Activated CD8-positive, alpha-beta T cell treated with anti-CD3 and anti-CD28 coated beads, Interleukin-2, amount 10 ng/mL, durations not matched to agents 7 days and 5 days (primary cell): ENCODE data around the gene CBLL1. TPM values are rescaled to one million over a fixed set of nuclear protein-coding genes. Genes with fewer than 3 reads are reported as not detected.

Source experiments
- ATAC-seq: fragments of 150-1000 bp; cut with Tn5 transposase; one replicate; pipeline ENCODE4 v1.10.0; 2021; ENCODE audit warnings: moderate library complexity
- CTCF ChIA-PET: fragments of 350-600 bp; sonication (Branson Sonifier 250); formaldehyde crosslinking; loops from one replicate; lab custom pipeline; 2021; ENCODE audit warnings: antibody characterized with exemption; lab: Charles Lee
- POLR2A ChIA-PET: fragments of 350-600 bp; sonication (Branson Sonifier 250); formaldehyde crosslinking; loops from one replicate; lab custom pipeline; 2021; ENCODE audit warnings: antibody characterized with exemption; lab: Charles Lee
- DNase-seq: peaks from one replicate; pipeline ENCODE4 v3.0.0-alpha.2; 2020
- H3K27ac Mint-ChIP-seq: one replicate; pipeline ENCODE4 v1.8.0; 2021; ENCODE audit warnings: mild to moderate bottlenecking, mixed read lengths
- H3K27me3 Mint-ChIP-seq: one replicate; pipeline ENCODE4 v1.8.0; 2021; ENCODE audit warnings: low read depth, mixed read lengths
- H3K36me3 Mint-ChIP-seq: one replicate; pipeline ENCODE4 v1.8.0; 2021; ENCODE audit warnings: low read depth, mixed read lengths
- H3K4me1 Mint-ChIP-seq: one replicate; pipeline ENCODE4 v1.8.0; 2021; ENCODE audit warnings: low read depth, mixed read lengths
- H3K4me3 Mint-ChIP-seq: one replicate; pipeline ENCODE4 v1.8.0; 2021; ENCODE audit warnings: mild to moderate bottlenecking, mixed read lengths
- H3K9me3 Mint-ChIP-seq: one replicate; pipeline ENCODE4 v1.8.0; 2022; ENCODE audit warnings: mixed read lengths; ENCODE audit not compliant: insufficient read depth
- total RNA-seq, 2 experiments: library from RNA; stranded (reverse); gene quantifications; one replicate each; pipeline ENCODE4 v1.2.3, GENCODE V29; 2021

The CBLL1 gene
- total RNA-seq, 2 experiments from 2014 or later, result 36.3 to 42.4 TPM

DNA sequence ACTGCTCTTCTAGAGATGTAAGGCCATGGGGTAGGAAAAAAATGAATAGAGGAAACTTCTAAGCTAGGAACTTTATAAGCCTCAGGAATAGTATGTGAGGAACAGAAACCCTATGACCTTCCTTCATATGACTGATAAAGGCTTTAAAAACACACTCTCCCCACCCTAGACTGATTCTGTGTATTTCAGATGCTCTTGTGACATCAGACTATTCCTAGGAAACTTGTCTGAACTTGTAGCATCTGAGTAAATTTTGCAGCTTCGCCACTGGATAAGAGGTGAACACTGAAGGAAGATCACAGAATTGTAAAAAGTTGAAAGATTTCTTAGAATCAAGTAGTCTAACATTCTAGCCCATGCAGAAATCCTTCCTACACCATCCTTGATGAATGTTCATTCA is 31.0 kb upstream of the CBLL1 start:
- no peak for ATAC-seq
- POLR2A ChIA-PET, result no interaction called here

DNA sequence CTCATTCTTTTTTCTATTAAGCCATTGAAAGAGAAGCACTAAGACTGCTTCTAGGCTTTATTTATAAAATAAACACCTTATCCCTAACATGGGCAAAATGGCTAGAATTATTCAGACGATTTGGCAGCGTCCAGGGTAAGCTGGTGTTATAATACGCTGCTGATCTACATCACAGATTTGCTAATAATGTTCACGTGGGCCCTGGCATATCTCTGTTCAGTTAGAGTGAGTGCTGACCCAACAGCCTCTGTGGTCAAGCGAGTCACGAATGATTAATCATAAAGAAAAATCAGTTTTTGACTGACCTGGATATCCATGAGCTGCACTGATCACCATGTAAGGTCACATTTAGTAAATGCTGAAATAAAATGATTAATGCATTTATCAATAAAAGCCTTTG is 28.4 kb upstream of the CBLL1 start:
- no peaks in the 10 kb centered on the region for H3K9me3 Mint-ChIP-seq
- no peak for DNase-seq
- H3K27me3 Mint-ChIP-seq, result peaks cover under 1% of the 10 kb centered on the region
- CTCF ChIA-PET, result interaction anchor here (1.3 kb wide), 1 partner anchor 9 kb away, joined by 3 read pairs; no protein-coding TSS in a partner anchor
- H3K36me3 Mint-ChIP-seq, result no peaks in the 10 kb centered on the region
- H3K27ac Mint-ChIP-seq, result no peak overlapping the region
- ATAC-seq, result no peak
- no peak overlapping the region for H3K4me3 Mint-ChIP-seq
- no peaks in the 10 kb centered on the region for H3K4me1 Mint-ChIP-seq
- POLR2A ChIA-PET, result no interaction called here

More for the DNA sequence above, 31.0 kb upstream of the CBLL1 start:
- Mint-ChIP-seq H3K27ac (no peak overlapping the region), H3K9me3 (no peaks in the 10 kb centered on the region), H3K36me3 (no peaks in the 10 kb centered on the region), H3K4me1 (no peaks in the 10 kb centered on the region), H3K4me3 (no peak overlapping the region), H3K27me3 (no peaks in the 10 kb centered on the region)
- DNase-seq, result no peak
- CTCF ChIA-PET, result interaction anchor here (0.7 to 1.4 kb wide), 3 partner anchors 8 to 250 kb away, joined by 3 to 5 read pairs (median 3); no protein-coding TSS in a partner anchor

DNA sequence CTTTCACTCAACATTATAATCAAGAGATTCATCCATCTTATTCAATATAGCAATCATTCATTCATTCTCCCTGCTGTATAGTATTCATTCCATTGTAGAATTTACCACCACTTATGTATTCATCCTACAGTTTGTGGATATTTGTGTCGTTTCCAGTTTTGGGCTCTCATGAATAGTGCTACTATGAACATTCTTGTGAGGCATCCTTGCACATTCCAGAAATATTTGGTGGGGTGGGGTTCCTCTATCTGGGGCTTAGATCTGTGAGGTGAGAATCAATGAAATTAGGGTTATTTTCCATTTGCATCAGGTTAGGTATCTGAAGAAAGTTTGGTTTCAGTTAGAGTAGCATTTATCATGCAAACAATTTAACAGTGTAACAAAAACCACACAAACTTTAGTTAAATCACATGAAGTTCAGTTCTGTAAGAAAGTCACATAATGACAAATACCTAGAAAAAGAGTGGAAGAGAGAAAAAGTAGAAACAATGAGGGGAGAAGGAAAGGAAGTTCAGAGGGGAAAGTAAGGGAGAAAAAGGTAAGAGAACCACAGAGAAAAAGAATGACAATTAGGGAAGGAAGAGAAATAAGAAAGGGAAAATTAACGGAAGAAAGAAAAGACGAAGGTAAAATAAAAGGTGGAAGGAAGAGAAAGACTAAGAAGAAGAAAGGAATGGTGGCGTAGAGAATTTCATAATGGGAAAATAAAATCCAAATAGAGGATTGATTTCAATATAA is 25.3 kb upstream of the CBLL1 start:
- H3K27me3 Mint-ChIP-seq, result peaks cover 5% of the 10 kb centered on the region
- CTCF ChIA-PET, result interaction anchor here (1.3 kb wide), 1 partner anchor 156 kb away, joined by 3 read pairs; no protein-coding TSS in a partner anchor
- DNase-seq, result no peak
- no peak overlapping the region for H3K27ac Mint-ChIP-seq
- POLR2A ChIA-PET, result no interaction called here
- H3K9me3 Mint-ChIP-seq, result no peaks in the 10 kb centered on the region
- H3K4me3 Mint-ChIP-seq, result no peak overlapping the region
- H3K36me3 Mint-ChIP-seq, result no peaks in the 10 kb centered on the region
- no peak for ATAC-seq
- H3K4me1 Mint-ChIP-seq, result no peaks in the 10 kb centered on the region

GRCh38 chr7:107721286-107721685 is 22.7 kb upstream of the CBLL1 start:
- no peaks in the 10 kb centered on the region for H3K9me3 Mint-ChIP-seq
- POLR2A ChIA-PET, result no interaction called here
- peaks cover 6% of the 10 kb centered on the region for H3K27me3 Mint-ChIP-seq
- ATAC-seq (no peak), DNase-seq (no peak)
- no peaks in the 10 kb centered on the region for H3K36me3 Mint-ChIP-seq
- no peak overlapping the region for H3K27ac Mint-ChIP-seq
- no peak overlapping the region for H3K4me3 Mint-ChIP-seq
- no peaks in the 10 kb centered on the region for H3K4me1 Mint-ChIP-seq
- CTCF ChIA-PET, result interaction anchor here (1.3 kb wide), 1 partner anchor 9 kb away, joined by 5 read pairs; no protein-coding TSS in a partner anchor

DNA sequence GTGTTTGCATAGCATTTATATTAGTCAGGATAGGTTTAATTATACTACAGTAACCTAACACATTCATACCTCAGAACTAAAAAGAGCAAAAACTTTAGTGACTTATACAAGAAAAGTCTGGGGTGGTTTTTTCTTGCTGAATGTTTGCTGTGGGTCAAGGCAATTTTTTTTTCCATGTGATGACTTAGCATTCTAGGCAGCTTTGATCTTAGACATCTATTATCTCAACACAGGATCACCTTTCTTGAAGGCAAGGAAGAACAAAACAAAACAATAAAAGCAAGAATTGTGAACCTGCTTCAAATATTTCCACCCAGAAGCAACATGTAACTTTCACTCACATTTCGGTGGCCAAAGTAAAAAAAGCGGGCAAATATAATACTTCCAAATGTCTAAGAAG is 20.7 kb upstream of the CBLL1 start:
- POLR2A ChIA-PET, result no interaction called here
- H3K36me3 Mint-ChIP-seq, result no peaks in the 10 kb centered on the region

GRCh38 chr7:107725138-107725740 is 18.7 kb upstream of the CBLL1 start:
- ChIA-PET CTCF (interaction anchor here (0.7 to 4.1 kb wide), 9 partner anchors 10 to 531 kb away, joined by 3 to 27 read pairs (median 3); no protein-coding TSS in a partner anchor), POLR2A (no interaction called here)
- H3K27me3 Mint-ChIP-seq, result peaks cover 34% of the 10 kb centered on the region
- H3K36me3 Mint-ChIP-seq, result no peaks in the 10 kb centered on the region
- DNase-seq, result peak; percentile 71
- ATAC-seq, result no peak
- H3K4me1 Mint-ChIP-seq, result no peaks in the 10 kb centered on the region
- H3K9me3 Mint-ChIP-seq, result no peaks in the 10 kb centered on the region
- H3K4me3 Mint-ChIP-seq, result no peak overlapping the region
- H3K27ac Mint-ChIP-seq, result no peak overlapping the region

More for the DNA sequence above, 20.7 kb upstream of the CBLL1 start:
- peaks cover 24% of the 10 kb centered on the region for H3K27me3 Mint-ChIP-seq
- H3K4me3 Mint-ChIP-seq, result no peak overlapping the region
- H3K27ac Mint-ChIP-seq, result no peak overlapping the region
- DNase-seq (no peak), ATAC-seq (no peak)
- CTCF ChIA-PET, result interaction anchor here (0.9 to 1.8 kb wide), 3 partner anchors 20 to 260 kb away, joined by 3 to 9 read pairs (median 4); no protein-coding TSS in a partner anchor
- no peaks in the 10 kb centered on the region for H3K4me1 Mint-ChIP-seq
- no peaks in the 10 kb centered on the region for H3K9me3 Mint-ChIP-seq

- peaks cover 29% of the 10 kb centered on the region for H3K27me3 Mint-ChIP-seq
- no peak for ATAC-seq
- no peaks in the 10 kb centered on the region for H3K9me3 Mint-ChIP-seq
- no peaks in the 10 kb centered on the region for H3K36me3 Mint-ChIP-seq
- CTCF ChIA-PET, result interaction anchor here (0.6 to 4.1 kb wide), 8 partner anchors 16 to 1011 kb away, joined by 3 to 27 read pairs (median 5); partner anchors contain the start of gene CBLL1
- H3K4me1 Mint-ChIP-seq, result no peaks in the 10 kb centered on the region
- H3K4me3 Mint-ChIP-seq, result no peak overlapping the region
- no peak overlapping the region for H3K27ac Mint-ChIP-seq
- POLR2A ChIA-PET, result no interaction called here
- DNase-seq, result no peak
These were observed 17.4 kb upstream of the CBLL1 start for GRCh38 chr7:107726356-107727130.

GRCh38 chr7:107728276-107728675 is 15.7 kb upstream of the CBLL1 start:
- H3K4me1 Mint-ChIP-seq, result no peaks in the 10 kb centered on the region
- H3K27ac Mint-ChIP-seq, result no peak overlapping the region
- no peak for ATAC-seq
- no peak for DNase-seq
- peaks cover 29% of the 10 kb centered on the region for H3K27me3 Mint-ChIP-seq
- H3K4me3 Mint-ChIP-seq, result no peak overlapping the region
- ChIA-PET CTCF (interaction anchor here (1.2 to 4.1 kb wide), 6 partner anchors 14 to 256 kb away, joined by 3 to 16 read pairs (median 4); partner anchors contain the start of gene CBLL1), POLR2A (interaction anchor here (1.8 kb wide), 1 partner anchor 15 kb away, joined by 4 read pairs; no protein-coding TSS in a partner anchor)
- no peaks in the 10 kb centered on the region for H3K36me3 Mint-ChIP-seq
- no peaks in the 10 kb centered on the region for H3K9me3 Mint-ChIP-seq

DNA sequence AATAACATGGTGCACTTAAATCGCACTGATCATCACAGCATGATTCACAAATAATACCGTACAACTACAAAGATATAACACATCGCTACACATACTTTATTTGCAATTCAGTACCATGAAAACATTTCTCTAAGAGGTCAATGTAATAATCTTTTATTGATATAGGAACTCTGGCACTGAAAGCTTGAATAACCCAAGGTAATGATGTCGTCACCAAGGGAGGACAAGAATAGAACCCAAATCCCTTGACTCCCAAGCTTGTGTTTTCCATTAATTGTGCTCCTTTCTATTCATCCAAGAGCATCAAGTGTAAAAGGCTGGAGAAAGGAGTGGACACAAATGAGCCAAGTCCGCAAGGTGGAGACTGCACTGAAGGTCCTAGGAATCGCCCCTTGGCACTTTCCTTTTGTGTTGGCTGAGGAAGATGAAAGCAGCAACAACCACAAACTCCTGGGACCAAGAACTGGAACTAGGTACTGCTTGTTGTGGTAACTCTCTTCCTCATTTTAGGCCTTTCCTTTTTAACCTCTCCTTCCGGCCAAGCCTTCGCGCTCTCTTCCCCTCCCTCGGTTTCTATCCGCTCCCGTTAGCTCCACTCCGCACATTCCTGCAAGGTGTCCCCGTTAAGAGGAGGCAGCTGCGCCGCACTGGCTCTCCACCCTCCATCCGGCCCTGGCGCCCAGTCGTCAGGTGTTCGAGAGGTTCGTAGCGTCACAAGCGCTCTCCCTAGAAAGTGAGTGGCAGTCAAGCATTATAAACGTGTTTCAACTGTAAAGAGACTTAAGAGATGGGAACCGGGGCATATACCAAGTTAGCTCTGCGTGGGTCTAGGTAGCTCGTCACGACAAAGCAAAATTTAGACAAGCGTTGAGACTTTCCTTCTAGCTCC is 1.0 kb upstream of the CBLL1 start:
- peak overlapping the region; percentile 90 for H3K4me3 Mint-ChIP-seq
- DNase-seq (no peak), ATAC-seq (peak; percentile 48)
- ChIA-PET POLR2A (interaction anchor here (0.6 to 2.8 kb wide), 26 partner anchors 8 to 617 kb away, joined by 3 to 30 read pairs (median 4); partner anchors contain the start of genes COG5, DLD, DUS4L and HBP1), CTCF (interaction anchor here (0.7 to 10.6 kb wide), 31 partner anchors 9 to 1082 kb away, joined by 3 to 322 read pairs (median 4); partner anchors contain the start of genes CCDC71L, COG5, DLD and DUS4L)
- no peaks in the 10 kb centered on the region for H3K9me3 Mint-ChIP-seq
- peaks cover 13% of the 10 kb centered on the region for H3K36me3 Mint-ChIP-seq
- H3K4me1 Mint-ChIP-seq, result peaks cover 35% of the 10 kb centered on the region
- no peaks in the 10 kb centered on the region for H3K27me3 Mint-ChIP-seq
- peak overlapping the region; percentile 100 for H3K27ac Mint-ChIP-seq

GRCh38 chr7:107744345-107744750 is 406 bp downstream of the CBLL1 start:
- Mint-ChIP-seq H3K4me1 (peaks cover 39% of the 10 kb centered on the region), H3K4me3 (peak overlapping the region; percentile 90), H3K36me3 (peaks cover 15% of the 10 kb centered on the region), H3K9me3 (no peaks in the 10 kb centered on the region), H3K27me3 (no peaks in the 10 kb centered on the region), H3K27ac (peak overlapping the region; percentile 100)
- POLR2A ChIA-PET, result interaction anchor here (0.6 to 2.8 kb wide), 14 partner anchors 9 to 855 kb away, joined by 3 to 30 read pairs (median 6); partner anchors contain the start of genes DLD and HBP1
- ATAC-seq (peak; percentile 50), DNase-seq (no peak)
- CTCF ChIA-PET, result interaction anchor here (1.1 to 10.6 kb wide), 5 partner anchors 123 to 570 kb away, joined by 3 to 322 read pairs (median 6); no protein-coding TSS in a partner anchor
